ENCODE data around the gene IRX3. TPM values are rescaled to one million over a fixed set of nuclear protein-coding genes. Genes with fewer than 3 reads are reported as not detected.

The IRX3 gene
- total and polyA plus RNA-seq, 4 donors = 25.6 to 84.2 (median 56.8) TPM

DNA sequence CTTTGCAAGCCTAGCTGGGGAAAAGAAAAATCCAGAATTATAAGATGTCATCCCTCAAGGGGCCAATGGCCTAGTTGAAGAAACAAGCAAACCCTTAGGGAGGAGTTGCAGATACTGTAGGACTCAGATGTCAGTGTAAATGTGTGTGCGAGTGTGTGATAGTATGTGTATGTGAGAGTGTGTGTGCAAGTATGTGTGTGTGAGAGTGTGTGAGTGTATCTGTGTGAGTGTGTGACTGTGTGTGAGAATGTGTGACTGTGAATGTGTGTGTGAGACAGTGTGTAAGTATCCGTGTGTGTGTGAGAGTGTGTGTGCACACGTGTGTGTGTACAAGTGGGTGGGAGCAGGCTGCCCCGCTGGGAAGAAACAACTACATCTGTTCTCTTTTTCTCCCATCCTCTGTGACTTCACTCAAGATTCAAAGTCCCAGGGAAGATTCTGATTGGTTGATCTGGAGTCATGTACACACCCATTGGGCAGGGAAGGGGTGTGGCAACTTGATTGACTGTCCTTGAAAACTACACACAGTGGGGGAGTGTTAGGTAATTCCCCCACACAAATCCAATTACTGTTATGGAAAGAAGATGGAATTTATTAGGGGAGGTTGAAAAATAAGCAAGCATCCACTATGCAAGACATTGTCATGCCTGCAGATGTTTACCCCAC is 40.7 kb downstream of the IRX3 start:
- Histone ChIP-seq H3K9ac (ENCODE audit: insufficient read depth in 1 of 2, low read length in 2 of 2) (no peak overlapping the region), H3K4me1 (ENCODE audit: control insufficient read depth in 5 of 5, insufficient read depth in 5 of 5, low read length in 5 of 5) (peaks cover 0 to 5% (median 0%) of the 10 kb centered on the region in 5 donors), H3K27ac (ENCODE audit: low read depth in 1 of 2, low read length in 1 of 2) (no peak overlapping the region), H3K9me3 (ENCODE audit: control insufficient read depth in 4 of 4, insufficient read depth in 3 of 4, low read length in 3 of 4) (peaks cover 0 to 7% (median 0%) of the 10 kb centered on the region in 4 donors), H3K36me3 (ENCODE audit: control insufficient read depth in 4 of 4, insufficient read depth in 4 of 4, low read length in 4 of 4) (no peaks in the 10 kb centered on the region), H3K4me3 (no peak overlapping the region), H3K27me3 (ENCODE audit: control insufficient read depth in 3 of 3, insufficient read depth in 3 of 3, low read length in 2 of 3) (peaks cover 3 to 11% (median 7%) of the 10 kb centered on the region in 3 donors)
- no peak for DNase-seq
- no peak for ATAC-seq (ENCODE audit: insufficient read depth, low FRiP score)
- TF ChIP-seq, protein P1, sequence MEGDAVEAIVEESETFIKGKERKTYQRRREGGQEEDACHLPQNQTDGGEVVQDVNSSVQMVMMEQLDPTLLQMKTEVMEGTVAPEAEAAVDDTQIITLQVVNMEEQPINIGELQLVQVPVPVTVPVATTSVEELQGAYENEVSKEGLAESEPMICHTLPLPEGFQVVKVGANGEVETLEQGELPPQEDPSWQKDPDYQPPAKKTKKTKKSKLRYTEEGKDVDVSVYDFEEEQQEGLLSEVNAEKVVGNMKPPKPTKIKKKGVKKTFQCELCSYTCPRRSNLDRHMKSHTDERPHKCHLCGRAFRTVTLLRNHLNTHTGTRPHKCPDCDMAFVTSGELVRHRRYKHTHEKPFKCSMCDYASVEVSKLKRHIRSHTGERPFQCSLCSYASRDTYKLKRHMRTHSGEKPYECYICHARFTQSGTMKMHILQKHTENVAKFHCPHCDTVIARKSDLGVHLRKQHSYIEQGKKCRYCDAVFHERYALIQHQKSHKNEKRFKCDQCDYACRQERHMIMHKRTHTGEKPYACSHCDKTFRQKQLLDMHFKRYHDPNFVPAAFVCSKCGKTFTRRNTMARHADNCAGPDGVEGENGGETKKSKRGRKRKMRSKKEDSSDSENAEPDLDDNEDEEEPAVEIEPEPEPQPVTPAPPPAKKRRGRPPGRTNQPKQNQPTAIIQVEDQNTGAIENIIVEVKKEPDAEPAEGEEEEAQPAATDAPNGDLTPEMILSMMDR (IDR thresholded peaks at IDR 0.05; ENCODE audit: control extremely low read depth, extremely low read depth) = no peak
- WGBS, 2 donors = 96 to 97% methylated on average over 4 of the region's 4 CpGs

DNA sequence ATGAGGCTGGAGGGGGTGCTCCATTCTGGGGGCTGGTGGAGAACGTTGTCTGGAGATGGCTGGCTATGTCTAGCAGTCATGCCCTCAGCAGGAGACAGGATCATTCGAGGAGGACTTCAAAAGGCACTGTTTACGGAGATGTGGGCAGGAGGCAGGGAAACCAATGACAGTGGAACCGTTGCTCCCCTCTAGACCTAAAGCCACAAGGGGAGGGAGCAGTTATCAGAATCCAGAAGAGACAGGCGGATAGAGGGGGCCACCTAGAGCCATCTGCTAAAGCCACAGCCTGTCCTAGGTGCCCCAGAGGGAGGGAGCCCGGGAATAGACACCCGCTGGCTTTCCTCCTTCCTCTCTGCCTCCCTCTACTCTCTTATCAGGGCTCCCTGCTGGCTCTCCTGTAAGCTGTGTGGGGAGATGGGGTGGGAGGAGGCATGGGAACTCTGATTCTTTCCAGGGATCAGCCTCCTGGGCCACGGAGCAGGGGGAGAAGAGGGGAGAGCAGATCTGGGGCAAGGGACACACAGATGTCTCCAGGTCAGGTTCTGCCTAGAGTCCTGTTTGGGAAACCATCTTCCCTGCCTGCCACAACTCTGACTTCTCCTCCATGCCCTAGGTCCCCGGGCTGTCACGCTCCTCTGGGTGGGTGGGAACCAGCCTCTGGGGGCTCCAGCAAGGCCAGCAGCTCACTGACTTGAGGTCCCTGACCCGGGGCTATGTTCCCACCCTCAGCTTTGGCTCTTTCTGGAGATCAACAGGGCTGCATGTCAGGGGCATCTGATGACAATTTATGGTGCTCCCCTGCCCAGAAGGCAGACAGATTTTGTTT is 42.3 kb downstream of the IRX3 start:
- H3K27me3 ChIP-seq (ENCODE audit: control insufficient read depth in 3 of 3, insufficient read depth in 3 of 3, low read length in 2 of 3) = peaks cover 2 to 11% (median 7%) of the 10 kb centered on the region in 3 donors
- no peak for DNase-seq

DNA sequence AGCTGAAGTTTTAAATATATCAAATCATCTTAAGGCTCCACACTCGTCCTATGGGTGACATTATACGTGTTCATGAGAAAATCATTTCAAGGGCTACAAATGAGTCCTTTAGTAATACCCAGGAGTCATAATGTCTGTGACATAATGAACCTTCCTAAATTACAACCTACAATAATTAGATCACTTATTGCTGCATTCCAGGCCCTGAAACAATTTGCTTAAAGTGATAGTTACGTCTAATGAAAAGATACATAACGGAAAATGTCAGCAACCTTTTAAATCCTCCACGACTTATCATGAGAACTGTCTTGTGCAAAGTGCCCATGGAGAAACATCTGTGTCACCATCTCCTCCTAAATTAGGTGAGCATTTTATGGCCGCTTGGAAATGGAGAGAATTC is 43.4 kb downstream of the IRX3 start:
- DNase-seq = no peak

More for the DNA sequence above, 42.3 kb downstream of the IRX3 start:
- no peak for ATAC-seq (ENCODE audit: insufficient read depth, low FRiP score)
- peaks cover 0 to 7% (median 0%) of the 10 kb centered on the region in 4 donors for H3K9me3 ChIP-seq (ENCODE audit: control insufficient read depth in 4 of 4, insufficient read depth in 3 of 4, low read length in 3 of 4)
- TF ChIP-seq, protein P1 (IDR thresholded peaks at IDR 0.05; ENCODE audit: control extremely low read depth, extremely low read depth) = no peak
- no peak overlapping the region for H3K4me3 ChIP-seq
- no peak overlapping the region for H3K9ac ChIP-seq (ENCODE audit: insufficient read depth in 1 of 2, low read length in 2 of 2)
- no peak overlapping the region for H3K27ac ChIP-seq (ENCODE audit: low read depth in 1 of 2, low read length in 1 of 2)
- H3K4me1 ChIP-seq (ENCODE audit: control insufficient read depth in 5 of 5, insufficient read depth in 5 of 5, low read length in 5 of 5) = peaks cover 0 to 11% (median 0%) of the 10 kb centered on the region in 5 donors
- no peaks in the 10 kb centered on the region for H3K36me3 ChIP-seq (ENCODE audit: control insufficient read depth in 4 of 4, insufficient read depth in 4 of 4, low read length in 4 of 4)
- WGBS, 2 donors = 39% methylated on average over 11 of the region's 11 CpGs

More for the DNA sequence above, 43.4 kb downstream of the IRX3 start:
- WGBS, 2 donors = 92% methylated on average over 6 of the region's 6 CpGs
- Histone ChIP-seq H3K36me3 (ENCODE audit: control insufficient read depth in 4 of 4, insufficient read depth in 4 of 4, low read length in 4 of 4) (no peaks in the 10 kb centered on the region), H3K4me1 (ENCODE audit: control insufficient read depth in 5 of 5, insufficient read depth in 5 of 5, low read length in 5 of 5) (peaks cover 0 to 11% (median 0%) of the 10 kb centered on the region in 5 donors), H3K27me3 (ENCODE audit: control insufficient read depth in 3 of 3, insufficient read depth in 3 of 3, low read length in 2 of 3) (peaks cover 0 to 11% (median 4%) of the 10 kb centered on the region in 3 donors), H3K9me3 (ENCODE audit: control insufficient read depth in 4 of 4, insufficient read depth in 3 of 4, low read length in 3 of 4) (peaks cover 0 to 3% (median 0%) of the 10 kb centered on the region in 4 donors), H3K4me3 (no peak overlapping the region), H3K9ac (ENCODE audit: insufficient read depth in 1 of 2, low read length in 2 of 2) (no peak overlapping the region), H3K27ac (ENCODE audit: low read depth in 1 of 2, low read length in 1 of 2) (no peak overlapping the region)
- TF ChIP-seq, protein P1 (IDR thresholded peaks at IDR 0.05; ENCODE audit: control extremely low read depth, extremely low read depth) = no peak
- no peak for ATAC-seq (ENCODE audit: insufficient read depth, low FRiP score)

All from lung (tissue), 12 donors.